Activated gamma-delta T cell (primary cell): ENCODE results near the gene LILRA2.
"Not testable (repeated sequence)": the region's sequence is repeated elsewhere in the genome, so short reads cannot be mapped to it uniquely, and the experiment has no call there.

ENCODE experiments used
- DNase-seq: peaks from one replicate; lab custom pipeline; 2025; lab: John Stamatoyannopoulos, UW
- total RNA-seq, 2 donors: gene quantifications; one replicate each; lab custom pipeline; 2026; lab: John Stamatoyannopoulos, UW

The LILRA2 gene
- 0 to 0.04 reads per million in 2 donors for total RNA-seq

- no peak for DNase-seq
Observed at GRCh38 chr19:54573330-54573872, at the start of gene LILRA2. Gene LILRA2 (plus strand): TSS chr19:54573790. CDS start chr19:54573879, 89 bp downstream.

GRCh38 chr19:54525636-54526035, 48.0 kb upstream of the LILRA2 start:
- no peak for DNase-seq

- DNase-seq: no peak
Observed at GRCh38 chr19:54526972-54527371, 46.6 kb upstream of the LILRA2 start.

GRCh38 chr19:54530866-54531265, 42.7 kb upstream of the LILRA2 start:
- no peak for DNase-seq

DNA sequence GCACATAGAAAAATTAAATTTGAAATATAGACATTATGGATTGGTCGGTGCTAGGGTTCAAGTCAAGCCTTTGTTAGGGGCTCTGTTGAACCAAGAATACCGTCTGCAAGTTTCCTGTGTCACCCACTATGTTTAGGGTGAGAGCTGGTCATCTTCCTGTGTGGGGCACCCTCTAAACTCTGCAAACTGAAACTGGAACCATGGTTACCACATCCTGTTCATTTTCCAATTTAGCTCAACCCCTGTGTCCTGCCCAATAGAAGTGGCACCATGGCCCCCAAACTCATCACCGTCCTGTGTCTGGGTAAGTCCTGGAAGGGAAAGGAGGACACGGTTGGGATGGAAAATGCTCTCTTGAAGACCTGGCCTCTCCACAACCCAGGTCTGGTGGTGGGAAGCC, 41.1 kb upstream of the LILRA2 start:
- DNase-seq: no peak

- DNase-seq: no peak
Observed at GRCh38 chr19:54533476-54533875, 40.1 kb upstream of the LILRA2 start.

GRCh38 chr19:54534156-54534555, 39.4 kb upstream of the LILRA2 start:
- DNase-seq: no peak

- DNase-seq: no peak
Observed at GRCh38 chr19:54535601-54536000, 38.0 kb upstream of the LILRA2 start.

DNA sequence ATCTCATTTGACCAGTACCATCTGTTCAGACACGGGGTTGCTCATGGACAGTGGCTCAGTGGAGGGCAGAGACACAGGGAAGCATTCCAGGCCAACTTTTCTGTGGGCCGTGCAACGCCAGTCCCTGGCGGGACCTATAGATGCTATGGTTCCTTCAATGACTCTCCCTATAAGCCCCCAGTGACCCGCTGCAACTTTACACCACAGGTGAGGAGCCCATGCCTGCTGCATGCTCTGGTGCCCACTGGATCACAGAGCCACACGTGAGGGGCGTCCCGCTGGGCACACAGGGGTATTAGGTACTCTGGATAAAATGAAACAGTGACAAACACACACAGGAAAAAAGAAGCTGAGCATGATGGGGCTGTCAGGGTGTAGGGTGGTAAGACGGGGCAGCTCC, 36.6 kb upstream of the LILRA2 start:
- no peak for DNase-seq

GRCh38 chr19:54541712-54542111, 31.9 kb upstream of the LILRA2 start:
- DNase-seq: no peak

- no peak for DNase-seq
Observed at GRCh38 chr19:54548806-54549205, 24.8 kb upstream of the LILRA2 start.

- no peak for DNase-seq
Observed at GRCh38 chr19:54549224-54549623, 24.4 kb upstream of the LILRA2 start.

DNA sequence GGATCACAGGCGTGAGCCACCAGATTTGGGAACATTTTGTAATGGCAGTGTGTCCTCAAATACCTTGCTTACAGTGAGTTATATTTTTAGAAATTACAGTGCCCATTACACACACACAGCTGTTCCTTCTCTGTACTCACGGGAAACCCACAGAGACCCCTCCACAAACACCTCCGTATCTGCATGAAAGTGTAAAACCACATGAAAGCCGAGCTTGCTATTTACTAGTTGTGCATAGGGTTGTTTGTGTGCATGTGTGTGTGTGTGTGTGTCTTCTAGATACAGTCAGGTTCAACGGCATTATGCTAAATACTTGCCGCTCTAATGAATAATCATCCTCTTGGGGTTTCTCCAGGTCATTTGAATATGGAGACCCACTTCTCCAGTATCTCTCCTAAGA, 22.3 kb upstream of the LILRA2 start:
- DNase-seq: no peak

DNA sequence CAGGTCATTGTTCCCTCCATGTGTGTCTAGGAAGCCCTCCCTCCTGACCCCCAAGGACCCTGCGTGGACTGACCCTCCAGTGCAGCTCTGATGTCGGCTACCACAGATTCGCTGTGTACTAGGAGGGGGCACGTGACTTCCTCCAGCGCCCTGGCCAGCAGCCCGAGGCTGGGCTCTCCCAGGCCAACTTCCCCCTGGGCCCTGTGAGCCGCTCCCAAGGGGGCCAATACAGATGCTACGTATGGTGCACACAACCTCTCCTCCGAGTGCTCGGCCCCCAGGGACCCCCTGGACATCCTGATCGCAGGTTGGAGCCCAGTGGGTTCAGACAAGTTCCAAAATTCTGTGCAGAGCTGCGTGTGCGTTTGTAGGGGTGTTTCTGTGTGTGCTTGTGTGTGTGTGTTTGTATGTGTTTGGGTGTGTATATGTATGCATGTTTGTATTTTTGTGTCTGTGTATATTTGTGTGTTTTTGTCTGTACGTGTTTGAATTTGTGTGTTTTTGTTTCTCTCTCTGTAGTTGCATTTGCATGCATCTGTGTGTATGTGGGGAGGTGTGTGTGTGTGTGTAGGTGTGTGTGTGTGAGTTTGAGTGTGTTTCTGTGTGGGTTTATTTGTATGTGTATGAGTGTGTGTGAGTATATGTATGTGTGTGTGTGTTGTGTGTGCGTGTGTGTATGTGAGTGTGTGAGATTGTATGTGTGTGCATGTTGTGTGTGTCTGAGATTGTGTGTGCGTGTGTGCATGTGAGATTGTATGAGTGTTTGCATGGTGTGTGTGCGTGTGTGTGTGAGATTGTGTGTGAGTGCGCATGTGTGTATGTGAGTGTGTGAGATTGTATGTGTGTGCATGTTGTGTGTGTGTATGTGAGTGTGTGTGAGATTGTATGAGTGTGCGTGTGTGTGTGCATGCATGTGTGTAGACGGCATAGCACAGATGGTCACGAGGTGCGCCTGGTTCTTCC, 21.4 kb upstream of the LILRA2 start:
- DNase-seq: no peak

- no peak for DNase-seq
Observed at GRCh38 chr19:54552913-54553310, 20.7 kb upstream of the LILRA2 start.

GRCh38 chr19:54554006-54554405, 19.6 kb upstream of the LILRA2 start:
- no peak for DNase-seq

- no peak for DNase-seq
Observed at GRCh38 chr19:54554896-54555295, 18.7 kb upstream of the LILRA2 start.

DNA sequence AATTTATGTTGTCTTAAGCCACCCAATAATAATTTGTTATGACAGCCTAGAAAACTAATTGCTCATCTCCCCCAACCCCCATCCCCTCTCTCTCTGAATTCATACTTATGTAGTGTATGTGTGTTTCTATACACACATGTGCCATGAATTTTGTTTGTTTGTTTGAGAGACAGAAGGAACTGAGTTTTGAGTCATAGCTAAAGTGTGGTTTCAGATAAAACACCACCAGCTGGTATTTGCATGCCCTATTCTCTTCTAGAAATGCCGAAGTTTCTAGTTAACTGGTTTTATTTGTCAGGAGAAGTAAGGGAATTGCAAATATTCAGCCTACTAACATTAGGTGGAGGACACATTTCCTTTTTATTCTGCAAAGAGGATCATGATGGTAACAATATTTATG, 17.4 kb upstream of the LILRA2 start:
- DNase-seq: no peak

DNA sequence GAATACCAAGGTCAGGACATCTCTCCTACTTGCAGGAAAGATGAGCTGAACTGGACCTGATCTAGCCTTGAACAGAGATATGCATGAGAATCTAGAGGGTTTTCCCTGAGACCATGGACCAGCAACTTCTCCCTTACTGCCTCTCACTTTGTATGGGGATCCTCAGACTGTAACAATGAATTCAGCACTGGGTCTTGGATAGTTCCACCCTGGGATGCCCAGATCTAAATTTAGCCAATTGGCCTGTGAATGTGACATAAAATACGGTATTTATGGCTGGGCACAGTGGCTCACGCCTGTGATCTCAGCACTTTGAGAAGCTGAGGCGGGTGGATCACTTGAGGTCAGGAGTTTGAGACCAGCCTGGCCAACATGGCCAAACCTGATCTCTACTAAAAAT, 15.3 kb upstream of the LILRA2 start:
- no peak for DNase-seq

DNA sequence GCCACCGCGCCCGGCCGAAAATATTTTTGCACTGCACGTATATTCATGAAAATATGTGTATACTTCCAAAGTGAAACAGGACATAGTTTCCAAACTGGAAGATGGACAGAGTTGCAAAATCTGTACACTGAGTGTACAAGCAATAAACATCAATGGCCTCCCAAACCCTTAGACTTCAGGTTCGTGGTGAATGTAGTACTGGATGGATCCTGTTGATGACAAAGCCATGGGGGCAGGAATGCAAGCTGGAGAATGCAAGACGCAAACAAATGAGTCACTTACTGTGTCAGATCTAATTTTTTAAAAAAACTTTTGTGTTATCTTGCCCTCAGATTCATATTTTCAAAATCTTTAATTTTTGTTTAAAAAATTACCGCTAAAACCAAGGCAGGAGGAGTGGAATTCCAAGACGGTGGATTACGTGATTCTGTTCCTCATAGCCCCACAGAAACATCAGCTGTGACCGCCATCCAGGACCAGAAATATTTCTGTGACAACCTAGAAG, 12.7 kb upstream of the LILRA2 start:
- no peak for DNase-seq

DNA sequence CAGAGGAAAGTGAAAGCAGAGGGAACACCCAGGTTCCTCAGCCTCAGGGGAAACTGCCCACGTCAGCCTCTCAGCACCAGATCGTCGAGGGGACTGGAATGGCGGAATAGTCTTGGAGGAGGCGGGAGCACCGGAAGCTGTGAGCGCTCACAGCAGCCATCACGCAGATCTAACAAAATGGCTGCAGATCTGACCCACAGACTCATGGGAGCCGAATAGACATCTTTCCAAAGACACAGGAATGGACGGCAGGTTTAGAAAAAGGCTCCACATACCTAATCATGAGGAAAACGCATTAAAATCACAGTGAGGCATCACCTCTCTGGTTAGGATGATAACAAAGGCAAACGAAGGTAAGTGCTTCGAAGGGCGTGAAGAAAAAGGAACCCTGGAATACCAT, 11.8 kb upstream of the LILRA2 start:
- no peak for DNase-seq

GRCh38 chr19:54563206-54563605, 10.4 kb upstream of the LILRA2 start:
- not testable (repeated sequence) for DNase-seq

DNA sequence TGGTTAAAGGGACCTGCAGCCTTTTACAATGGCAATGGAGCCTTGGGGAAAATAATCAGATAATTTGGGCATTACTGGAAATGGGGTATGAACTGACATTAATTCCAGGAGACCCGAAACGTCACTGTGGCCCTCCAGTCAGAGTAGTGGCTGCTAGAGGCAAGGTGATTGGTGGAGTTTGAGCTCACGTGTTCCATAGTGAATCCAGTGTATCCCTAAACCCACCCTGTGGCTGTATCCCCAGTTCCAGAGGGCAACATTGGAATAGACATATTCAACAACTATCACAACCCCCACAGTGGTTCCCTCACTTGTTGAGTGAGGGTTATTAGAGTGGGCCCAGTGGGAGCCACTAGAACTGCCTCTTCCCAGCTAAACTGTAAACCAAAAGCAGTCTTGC, 3.3 kb upstream of the LILRA2 start:
- no peak for DNase-seq
